CD4-positive, alpha-beta T cell (primary cell): ENCODE results near the gene FUT6. TPM values are rescaled to one million over a fixed set of nuclear protein-coding genes. Genes with fewer than 3 reads are reported as not detected.
"Not testable (repeated sequence)": the region's sequence is repeated elsewhere in the genome, so short reads cannot be mapped to it uniquely, and the experiment has no call there.

Experiments
- ATAC-seq: fragments of 200-7000 bp; cut with Tn5 transposase; one replicate; pipeline ENCODE4 v1.10.0; 2022; ENCODE audit warnings: mild to moderate bottlenecking; ENCODE audit not compliant: poor library complexity
- CTCF ChIA-PET: fragments of 350-600 bp; sonication (Branson Sonifier 250); formaldehyde crosslinking; loops from one replicate; lab custom pipeline; 2021; ENCODE audit warnings: antibody characterized with exemption, inconsistent platforms; lab: Charles Lee
- POLR2A ChIA-PET: fragments of 350-600 bp; sonication (Branson Sonifier 250); formaldehyde crosslinking; loops from one replicate; lab custom pipeline; 2021; ENCODE audit warnings: antibody characterized with exemption, inconsistent platforms; lab: Charles Lee
- DNase-seq, 14 experiments: peaks; one replicate each; pipeline ENCODE4 v3.0.0-alpha.2; 2013 to 2020; ENCODE audit warnings: mixed read lengths in 2 of 14
- H3K27ac ChIP-seq, 2 donors: one replicate each; pipeline versions ENCODE4 v1.5.1 to v1.7.0; 2013; ENCODE audit warnings: low read length in 2 of 2, low read depth in 1 of 2, mild to moderate bottlenecking in 1 of 2
- H3K27me3 ChIP-seq, 2 experiments: 1 replicate in 1 of 2; 2 replicates in 1 of 2; pipeline versions ENCODE4 v1.6.1 to v1.7.0; 2013; ENCODE audit warnings: low read length in 2 of 2, control low read depth in 1 of 2, mild to moderate bottlenecking in 1 of 2, moderate library complexity in 1 of 2; ENCODE audit not compliant: insufficient read depth in 2 of 2, control insufficient read depth in 1 of 2
- H3K36me3 ChIP-seq: one replicate; pipeline ENCODE4 v1.6.1; 2013; ENCODE audit warnings: low read length, control low read depth; ENCODE audit not compliant: insufficient read depth
- H3K4me1 ChIP-seq: one replicate; pipeline ENCODE4 v1.6.1; 2013; ENCODE audit warnings: low read length, control low read depth; ENCODE audit not compliant: insufficient read depth
- H3K4me3 ChIP-seq: one replicate; pipeline ENCODE4 v1.5.1; 2013; ENCODE audit warnings: mild to moderate bottlenecking, low read length, moderate library complexity
- H3K9me3 ChIP-seq, 2 experiments: 1 replicate in 1 of 2; 2 replicates in 1 of 2; pipeline versions ENCODE4 v1.6.1 to v1.7.0; 2013; ENCODE audit warnings: low read length in 2 of 2, mild to moderate bottlenecking in 2 of 2, control low read depth in 1 of 2, moderate library complexity in 1 of 2; ENCODE audit not compliant: control insufficient read depth in 1 of 2, insufficient read depth in 1 of 2
- H3K27ac Mint-ChIP-seq: one replicate; pipeline ENCODE4 v1.8.0; 2020; ENCODE audit warnings: mixed read lengths
- H3K27me3 Mint-ChIP-seq: one replicate; pipeline ENCODE4 v1.8.0; 2021; ENCODE audit warnings: mixed read lengths
- H3K36me3 Mint-ChIP-seq: one replicate; pipeline ENCODE4 v1.8.0; 2021; ENCODE audit warnings: low read depth, mixed read lengths
- H3K4me1 Mint-ChIP-seq: one replicate; pipeline ENCODE4 v1.8.0; 2021; ENCODE audit warnings: low read depth, mixed read lengths
- H3K4me3 Mint-ChIP-seq: one replicate; pipeline ENCODE4 v1.8.0; 2020; ENCODE audit warnings: mild to moderate bottlenecking, mixed read lengths
- H3K9me3 Mint-ChIP-seq: one replicate; pipeline ENCODE4 v1.8.0; 2020; ENCODE audit warnings: mixed read lengths
- intact Hi-C, 2 experiments: fragments of 100-400 bp; cut with DNase I in 1 of 2; cut with micrococcal nuclease in 1 of 2; formaldehyde crosslinking; loops; one replicate each; pipeline versions ENCODE4 v1.15.1 to v1.9.0; 2023 to 2025; cut with DNase I, micrococcal nuclease
- total RNA-seq, 174 experiments: library from RNA in 2 of 174; stranded (reverse) in 2 of 174; gene quantifications; one replicate each; pipeline ENCODE4 v1.2.3 and lab custom pipeline; 2021 to 2026
- TF ChIP-seq, protein P1 (sequence below): fragments of 200-600 bp; IDR thresholded peaks from one replicate; pipeline ENCODE4 v1.8.0; 2022; ENCODE audit warnings: antibody characterized with exemption, mild to moderate bottlenecking

The FUT6 gene
- total RNA-seq, 2 experiments from 2014 or later = 0.17 TPM; not detected in 1

DNA sequence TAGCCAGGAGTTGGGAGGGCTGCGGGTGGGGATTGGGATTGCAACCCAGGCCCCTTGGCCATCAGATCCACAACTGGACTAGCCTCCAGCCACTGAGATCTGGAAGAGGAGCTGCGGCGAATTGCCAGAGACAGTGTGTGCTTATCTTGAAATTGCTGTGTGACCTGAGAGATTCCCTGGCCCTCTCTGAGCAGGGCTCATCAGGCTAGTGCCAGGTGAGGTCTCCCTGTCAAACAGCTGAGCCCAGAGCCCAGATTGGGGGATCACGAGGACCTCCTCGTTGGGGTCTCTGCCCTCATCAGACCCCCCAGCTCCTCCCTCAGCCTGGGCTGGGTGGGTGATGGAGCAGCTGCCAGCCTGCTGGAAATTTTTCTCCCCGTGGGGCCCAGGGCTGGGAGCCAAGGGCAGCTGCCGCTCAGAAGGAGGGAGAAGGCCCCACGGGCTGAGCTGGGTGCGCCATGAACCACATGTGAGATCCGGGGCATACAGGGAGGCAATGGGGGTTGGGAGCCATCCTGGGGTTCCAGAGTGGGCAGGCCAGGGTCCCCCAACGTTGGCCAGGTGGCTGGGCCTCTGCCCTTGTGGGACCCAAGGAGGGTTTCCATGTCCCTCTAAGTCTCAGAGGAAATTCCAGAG is 23.6 kb upstream of the FUT6 start:
- DNase-seq (no peak), ATAC-seq (no peak)
- no peaks in the 10 kb centered on the region for H3K9me3 ChIP-seq
- no peaks in the 10 kb centered on the region for H3K36me3 Mint-ChIP-seq
- H3K9me3 Mint-ChIP-seq = no peaks in the 10 kb centered on the region
- ChIA-PET CTCF (no interaction called here), POLR2A (no interaction called here)
- no peaks in the 10 kb centered on the region for H3K4me1 Mint-ChIP-seq
- H3K4me3 Mint-ChIP-seq = no peak overlapping the region
- H3K27me3 ChIP-seq = no peaks in the 10 kb centered on the region
- no peaks in the 10 kb centered on the region for H3K36me3 ChIP-seq
- no peak overlapping the region for H3K27ac Mint-ChIP-seq
- H3K27me3 Mint-ChIP-seq = peaks cover 12% of the 10 kb centered on the region
- H3K4me3 ChIP-seq = no peak overlapping the region
- no peaks in the 10 kb centered on the region for H3K4me1 ChIP-seq
- H3K27ac ChIP-seq = no peak overlapping the region
- TF ChIP-seq, protein P1, sequence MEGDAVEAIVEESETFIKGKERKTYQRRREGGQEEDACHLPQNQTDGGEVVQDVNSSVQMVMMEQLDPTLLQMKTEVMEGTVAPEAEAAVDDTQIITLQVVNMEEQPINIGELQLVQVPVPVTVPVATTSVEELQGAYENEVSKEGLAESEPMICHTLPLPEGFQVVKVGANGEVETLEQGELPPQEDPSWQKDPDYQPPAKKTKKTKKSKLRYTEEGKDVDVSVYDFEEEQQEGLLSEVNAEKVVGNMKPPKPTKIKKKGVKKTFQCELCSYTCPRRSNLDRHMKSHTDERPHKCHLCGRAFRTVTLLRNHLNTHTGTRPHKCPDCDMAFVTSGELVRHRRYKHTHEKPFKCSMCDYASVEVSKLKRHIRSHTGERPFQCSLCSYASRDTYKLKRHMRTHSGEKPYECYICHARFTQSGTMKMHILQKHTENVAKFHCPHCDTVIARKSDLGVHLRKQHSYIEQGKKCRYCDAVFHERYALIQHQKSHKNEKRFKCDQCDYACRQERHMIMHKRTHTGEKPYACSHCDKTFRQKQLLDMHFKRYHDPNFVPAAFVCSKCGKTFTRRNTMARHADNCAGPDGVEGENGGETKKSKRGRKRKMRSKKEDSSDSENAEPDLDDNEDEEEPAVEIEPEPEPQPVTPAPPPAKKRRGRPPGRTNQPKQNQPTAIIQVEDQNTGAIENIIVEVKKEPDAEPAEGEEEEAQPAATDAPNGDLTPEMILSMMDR = no peak
- intact Hi-C loops = no loop called here

DNA sequence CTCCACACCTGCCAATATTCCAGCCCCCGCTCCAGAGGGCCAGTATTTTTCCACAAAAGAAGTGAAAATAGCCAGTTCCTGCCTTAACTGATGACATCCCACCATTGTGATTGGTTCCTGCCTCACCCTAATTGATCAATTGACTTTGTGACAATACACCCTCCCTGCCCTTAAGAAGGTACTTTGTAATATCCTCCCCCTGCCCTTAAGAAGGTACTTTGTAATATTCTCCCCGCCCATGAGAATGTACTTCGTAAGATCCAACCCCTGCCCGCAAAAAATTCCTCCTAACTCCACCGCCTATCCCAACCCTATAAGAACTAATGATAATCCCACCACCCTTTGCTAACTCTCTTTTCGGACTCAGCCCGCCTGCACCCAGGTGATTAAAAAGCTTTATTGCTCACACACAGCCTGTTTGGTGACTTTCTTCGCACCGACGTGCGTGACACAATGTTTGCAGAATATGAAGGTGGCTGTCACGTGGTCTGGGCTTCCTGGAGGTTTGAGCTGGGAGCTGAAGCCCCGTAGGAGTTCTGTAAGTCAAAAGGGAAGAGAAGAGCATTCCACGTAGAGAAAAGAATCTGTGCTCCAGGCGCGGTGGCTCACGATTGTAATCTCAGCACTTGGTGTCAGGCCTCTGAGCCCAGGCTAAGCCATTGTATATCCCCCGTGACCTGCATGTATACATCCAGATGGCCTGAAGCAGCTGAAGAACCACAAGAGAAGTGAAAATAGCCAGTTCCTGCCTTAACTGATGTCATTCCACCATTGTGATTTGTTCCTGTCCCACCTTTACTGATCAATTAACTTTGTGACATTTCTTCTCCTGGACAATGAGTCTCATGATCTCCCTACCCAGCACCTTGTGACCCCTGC is 17.9 kb upstream of the FUT6 start:
- H3K9me3 ChIP-seq = no peaks in the 10 kb centered on the region
- H3K9me3 Mint-ChIP-seq = no peaks in the 10 kb centered on the region
- H3K4me3 ChIP-seq = no peak overlapping the region
- H3K27me3 Mint-ChIP-seq = peaks cover 7% of the 10 kb centered on the region
- H3K27me3 ChIP-seq = no peaks in the 10 kb centered on the region
- no peak overlapping the region for H3K27ac ChIP-seq
- DNase-seq = no peak
- no peak overlapping the region for H3K4me3 Mint-ChIP-seq
- H3K36me3 Mint-ChIP-seq = no peaks in the 10 kb centered on the region
- no peak for ATAC-seq
- ChIA-PET CTCF (no interaction called here), POLR2A (no interaction called here)
- no peaks in the 10 kb centered on the region for H3K4me1 Mint-ChIP-seq
- intact Hi-C loops = no loop called here
- no peaks in the 10 kb centered on the region for H3K4me1 ChIP-seq
- TF ChIP-seq, protein P1 = no peak
- no peaks in the 10 kb centered on the region for H3K36me3 ChIP-seq
- H3K27ac Mint-ChIP-seq = no peak overlapping the region

DNA sequence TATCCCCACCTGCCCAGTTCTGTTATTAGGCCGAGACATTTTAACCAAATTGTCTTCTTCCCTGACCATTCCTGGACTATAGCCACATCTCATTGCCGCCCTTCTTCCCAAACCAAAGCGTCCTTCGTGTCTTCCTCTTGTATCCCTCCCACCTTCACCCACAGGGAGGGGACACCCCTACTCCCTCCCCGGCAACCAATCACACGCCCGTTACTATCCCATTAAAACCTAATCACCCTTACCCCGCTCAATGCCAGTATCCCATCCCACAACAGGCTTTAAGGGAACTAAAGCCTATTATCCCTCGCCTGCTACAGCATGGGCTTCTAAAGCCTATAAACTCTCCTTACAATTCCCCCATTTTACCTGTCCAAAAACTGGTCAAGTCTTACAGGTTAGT is 15.6 kb upstream of the FUT6 start:
- H3K9me3 ChIP-seq, H3K4me3 Mint-ChIP-seq, H3K27me3 ChIP-seq, CTCF ChIA-PET, H3K4me1 ChIP-seq, DNase-seq, H3K27ac ChIP-seq, H3K9me3 Mint-ChIP-seq, POLR2A ChIA-PET, H3K4me3 ChIP-seq, intact Hi-C loops, H3K4me1 Mint-ChIP-seq, H3K36me3 ChIP-seq, H3K36me3 Mint-ChIP-seq, H3K27ac Mint-ChIP-seq, ATAC-seq, H3K27me3 Mint-ChIP-seq: not testable (repeated sequence)

DNA sequence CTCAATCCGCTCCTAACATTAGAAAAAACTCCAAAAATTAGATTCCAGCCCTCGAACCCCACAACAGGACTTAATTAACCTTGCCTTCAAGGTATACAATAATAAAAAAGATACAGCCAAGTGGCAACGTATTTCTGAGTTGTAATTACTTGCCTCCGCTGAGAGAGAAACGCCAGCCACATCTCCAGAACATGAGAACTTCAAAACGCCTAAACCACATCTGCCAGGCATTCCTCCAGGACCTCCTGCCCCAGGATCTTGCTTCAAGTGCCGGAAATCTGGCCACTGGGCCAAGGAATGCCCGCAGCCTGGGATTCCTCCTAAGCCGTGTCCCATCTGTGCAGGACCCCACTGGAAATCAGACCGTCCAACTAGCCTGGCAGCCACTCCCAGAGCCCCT is 14.6 kb upstream of the FUT6 start:
- H3K27me3 Mint-ChIP-seq, CTCF ChIA-PET, H3K27me3 ChIP-seq, H3K27ac ChIP-seq, H3K9me3 ChIP-seq, H3K4me3 ChIP-seq, H3K4me1 ChIP-seq, H3K36me3 Mint-ChIP-seq, H3K27ac Mint-ChIP-seq, intact Hi-C loops, H3K9me3 Mint-ChIP-seq, H3K4me3 Mint-ChIP-seq, H3K36me3 ChIP-seq, DNase-seq, H3K4me1 Mint-ChIP-seq, ATAC-seq, POLR2A ChIA-PET: not testable (repeated sequence)
